AG04449 (cell line): ENCODE data around the gene IL1RAP.
"Not testable (repeated sequence)": the region's sequence is repeated elsewhere in the genome, so short reads cannot be mapped to it uniquely, and the experiment has no call there.

Source experiments
- CTCF ChIA-PET: fragments of 350-600 bp; formaldehyde crosslinking; extraction: SDS; loops from one replicate; lab custom pipeline; 2021; ENCODE audit warnings: antibody characterized with exemption; lab: Yijun Ruan, JAX
- POLR2A ChIA-PET: fragments of 400-600, 350-600 bp; formaldehyde crosslinking; extraction: SDS; loops from one replicate; lab custom pipeline; 2020; ENCODE audit warnings: antibody characterized with exemption, inconsistent platforms; lab: Yijun Ruan, JAX
- DNase-seq: peaks from one replicate; pipeline ENCODE4 v3.0.0-alpha.2; 2010; ENCODE audit warnings: low read depth, low spot score
- H3K4me3 ChIP-seq: 2 replicates; pipeline ENCODE4 v1.5.1; 2011; ENCODE audit warnings: low read depth, mild to moderate bottlenecking, control low read depth, low read length
- CTCF ChIP-seq: IDR thresholded peaks from one replicate; pipeline ENCODE4 v1.5.1; 2011; ENCODE audit warnings: mild to moderate bottlenecking, moderate library complexity, low read length, control low read depth, inconsistent platforms; ENCODE audit not compliant: insufficient read depth; ENCODE audit errors: missing control alignments

The IL1RAP gene, protein sequence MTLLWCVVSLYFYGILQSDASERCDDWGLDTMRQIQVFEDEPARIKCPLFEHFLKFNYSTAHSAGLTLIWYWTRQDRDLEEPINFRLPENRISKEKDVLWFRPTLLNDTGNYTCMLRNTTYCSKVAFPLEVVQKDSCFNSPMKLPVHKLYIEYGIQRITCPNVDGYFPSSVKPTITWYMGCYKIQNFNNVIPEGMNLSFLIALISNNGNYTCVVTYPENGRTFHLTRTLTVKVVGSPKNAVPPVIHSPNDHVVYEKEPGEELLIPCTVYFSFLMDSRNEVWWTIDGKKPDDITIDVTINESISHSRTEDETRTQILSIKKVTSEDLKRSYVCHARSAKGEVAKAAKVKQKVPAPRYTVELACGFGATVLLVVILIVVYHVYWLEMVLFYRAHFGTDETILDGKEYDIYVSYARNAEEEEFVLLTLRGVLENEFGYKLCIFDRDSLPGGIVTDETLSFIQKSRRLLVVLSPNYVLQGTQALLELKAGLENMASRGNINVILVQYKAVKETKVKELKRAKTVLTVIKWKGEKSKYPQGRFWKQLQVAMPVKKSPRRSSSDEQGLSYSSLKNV

DNA sequence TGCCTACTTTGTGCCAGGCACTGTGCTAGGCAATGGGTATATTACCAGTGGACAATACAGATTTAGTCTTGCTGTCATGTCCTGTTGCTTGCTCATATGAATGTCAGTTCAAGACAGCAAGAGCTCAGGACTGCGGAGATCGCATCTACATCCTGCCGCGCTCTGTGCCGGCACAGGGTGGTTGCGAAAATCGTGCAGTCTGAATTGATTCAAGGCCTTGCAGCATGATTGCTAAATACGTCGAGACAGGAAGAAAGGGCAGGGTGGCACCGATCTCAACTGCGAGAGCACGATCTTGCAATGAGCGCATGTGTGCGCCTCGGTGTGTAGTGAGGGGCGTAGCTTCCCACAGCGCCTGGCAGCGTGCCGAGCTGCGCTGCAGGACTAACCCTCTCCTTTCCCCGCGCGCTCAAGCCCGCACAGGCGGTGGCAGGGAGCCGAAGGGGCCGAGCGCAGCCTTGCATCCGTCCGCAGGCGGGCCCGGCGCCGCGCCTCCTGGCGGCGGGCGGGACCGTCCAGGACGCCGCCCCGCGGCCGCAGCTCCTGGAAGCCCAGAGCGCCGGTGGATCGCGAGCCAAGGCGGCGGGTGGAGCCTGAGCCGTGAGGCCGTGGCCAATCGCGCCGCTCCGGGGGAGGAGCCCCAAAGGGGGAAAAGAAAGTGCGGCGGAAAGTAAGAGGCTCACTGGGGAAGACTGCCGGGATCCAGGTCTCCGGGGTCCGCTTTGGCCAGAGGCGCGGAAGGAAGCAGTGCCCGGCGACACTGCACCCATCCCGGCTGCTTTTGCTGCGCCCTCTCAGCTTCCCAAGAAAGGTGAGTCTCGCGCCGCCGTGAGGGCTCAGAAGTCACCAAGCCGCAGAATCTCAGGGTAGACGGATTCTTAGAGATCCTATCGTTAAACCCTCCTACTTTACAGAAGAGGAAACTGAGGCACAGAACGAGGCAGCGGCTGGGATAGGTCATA is at the start of gene IL1RAP:
IL1RAP (plus strand) TSS at position 677 of the 962 bp plus-strand sequence. CDS start 50,205 bp downstream, outside the sequence.
- peak; percentile 55 for DNase-seq
- CTCF ChIA-PET = interaction anchor here (0.5 to 2.8 kb wide), 19 partner anchors 9 to 552 kb away, joined by 3 to 38 read pairs (median 4); partner anchors contain the start of gene TMEM207
- peak; percentile 20 for TF ChIP-seq CTCF
- peak within 1 kb of the TSS; percentile 87 for H3K4me3 ChIP-seq
- POLR2A ChIA-PET = interaction anchor here (0.8 kb wide), 1 partner anchor 154 kb away, joined by 3 read pairs; no protein-coding TSS in a partner anchor

- ChIA-PET POLR2A (no interaction called here), CTCF (interaction anchor here (0.5 kb wide), 1 partner anchor 203 kb away, joined by 4 read pairs; no protein-coding TSS in a partner anchor)
- DNase-seq = no peak
- no peak overlapping the region for H3K4me3 ChIP-seq
- TF ChIP-seq CTCF = no peak
These were observed 46.0 kb upstream of the IL1RAP start for GRCh38 chr3:190467922-190468321.

DNA sequence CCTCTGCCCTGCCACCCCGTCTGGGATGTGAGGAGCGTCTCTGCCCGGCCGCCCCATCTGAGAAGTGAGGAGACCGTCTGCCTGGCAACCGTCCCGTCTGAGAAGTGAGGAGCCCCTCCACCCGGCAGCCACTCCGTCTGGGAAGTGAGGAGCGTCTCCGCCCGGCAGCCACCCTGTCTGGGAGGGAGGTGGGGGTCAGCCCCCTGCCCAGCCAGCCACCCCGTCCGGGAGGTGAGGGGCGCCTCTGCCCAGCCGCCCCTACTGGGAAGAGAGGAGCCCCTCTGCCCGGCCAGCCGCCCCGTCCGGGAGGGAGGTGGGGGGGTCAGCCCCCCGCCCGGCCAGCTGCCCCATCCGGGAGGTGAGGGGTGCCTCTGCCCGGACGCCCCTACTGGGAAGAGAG is 40.6 kb upstream of the IL1RAP start:
- DNase-seq, CTCF ChIA-PET, H3K4me3 ChIP-seq, POLR2A ChIA-PET: not testable (repeated sequence)

GRCh38 chr3:190481779-190482178 is 32.1 kb upstream of the IL1RAP start:
- no peak overlapping the region for H3K4me3 ChIP-seq
- TF ChIP-seq CTCF = no peak
- ChIA-PET POLR2A (no interaction called here), CTCF (no interaction called here)
- DNase-seq = no peak

DNA sequence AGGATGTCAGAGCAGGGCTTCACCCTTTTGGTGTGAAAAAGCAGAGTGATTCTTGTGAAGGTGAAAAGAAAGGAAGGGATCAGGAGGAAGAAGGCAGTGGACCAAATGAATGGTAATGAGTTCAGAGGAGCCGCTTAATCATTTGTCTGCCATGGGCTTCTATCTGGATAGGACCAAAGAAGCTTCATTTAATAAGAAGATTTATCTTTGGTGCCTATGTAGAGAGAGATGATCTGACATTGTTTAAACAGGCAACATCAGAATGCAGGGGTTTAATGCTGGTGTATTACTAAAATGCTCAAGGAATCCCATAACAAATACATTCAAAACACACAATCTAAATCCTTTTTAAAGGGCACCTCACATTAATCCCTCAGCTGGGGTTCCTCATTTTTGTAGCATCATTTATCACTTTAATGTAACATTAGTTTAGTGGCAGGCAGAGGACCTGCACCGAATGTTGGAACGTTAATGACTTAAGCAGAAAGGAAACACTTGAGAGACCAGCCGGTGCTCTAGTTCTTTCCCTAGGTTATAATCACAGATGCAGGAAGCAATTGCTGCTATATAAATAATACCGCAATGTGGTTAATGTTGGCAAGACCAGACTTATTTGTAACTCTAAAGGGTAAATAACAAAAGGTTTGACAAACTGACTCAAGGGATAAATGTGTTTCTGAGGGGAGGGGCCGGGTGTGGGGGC is 27.9 kb upstream of the IL1RAP start:
- DNase-seq = no peak
- H3K4me3 ChIP-seq = no peak overlapping the region
- ChIA-PET POLR2A (no interaction called here), CTCF (interaction anchor here (0.8 to 0.9 kb wide), 2 partner anchors 18 to 212 kb away, joined by 3 read pairs; no protein-coding TSS in a partner anchor)
- no peak for TF ChIP-seq CTCF

DNA sequence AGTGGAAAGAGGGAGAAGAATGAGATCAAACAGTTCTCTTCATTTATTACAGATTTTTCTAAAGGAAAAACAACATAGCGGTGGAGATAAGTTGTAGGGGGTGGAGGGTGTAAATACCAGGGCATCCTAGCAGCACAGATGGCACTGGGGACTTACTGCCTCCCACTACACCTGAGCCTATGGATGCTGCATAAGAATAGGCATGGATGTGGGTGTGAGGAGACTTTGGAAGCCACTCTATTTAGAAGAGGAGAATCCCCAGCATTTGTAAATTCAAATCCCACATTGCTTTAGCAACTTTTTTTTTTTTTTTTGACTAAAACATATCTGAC is 27.4 kb upstream of the IL1RAP start:
- TF ChIP-seq CTCF = no peak
- no peak for DNase-seq
- POLR2A ChIA-PET = no interaction called here
- no peak overlapping the region for H3K4me3 ChIP-seq
- CTCF ChIA-PET = no interaction called here
